DOHH2 (cell line): ENCODE measurements around the gene PRSS56.

Experiments used
- H3F3A ChIP-seq: fragments of 200-600 bp; sonication (generic), shearing (Covaris generic); 2 replicates; pipeline ENCODE4 v1.6.0; 2016; ENCODE audit warnings: antibody characterized with exemption, mild to moderate bottlenecking; ENCODE audit not compliant: control insufficient read depth, insufficient read depth
- H3K27ac ChIP-seq: fragments of 200-600 bp; sonication (generic); 2 replicates; pipeline ENCODE4 v1.5.1; 2014; ENCODE audit warnings: low read depth, mild to moderate bottlenecking, low read length, moderate library complexity
- H3K27me3 ChIP-seq: fragments of 200-600 bp; sonication (generic); 2 replicates; pipeline ENCODE4 v1.6.1; 2014; ENCODE audit warnings: mild to moderate bottlenecking, low read length, mixed read lengths; ENCODE audit not compliant: control insufficient read depth
- H3K36me3 ChIP-seq: fragments of 200-600 bp; sonication (generic); 2 replicates; pipeline ENCODE4 v1.6.1; 2014; ENCODE audit warnings: mild to moderate bottlenecking, low read length, moderate library complexity, mixed read lengths; ENCODE audit not compliant: control insufficient read depth
- H3K4me1 ChIP-seq: fragments of 200-600 bp; sonication (generic); 2 replicates; pipeline ENCODE4 v1.6.1; 2014; ENCODE audit warnings: mild to moderate bottlenecking, low read length, mixed read lengths; ENCODE audit not compliant: control insufficient read depth
- H3K4me2 ChIP-seq: fragments of 200-600 bp; sonication (generic); 2 replicates; pipeline ENCODE4 v1.6.0; 2014; ENCODE audit warnings: mild to moderate bottlenecking, low read length, moderate library complexity
- H3K4me3 ChIP-seq: fragments of 200-600 bp; sonication (generic); 2 replicates; pipeline ENCODE4 v1.5.1; 2014; ENCODE audit warnings: mild to moderate bottlenecking, low read length, mixed read lengths
- H3K79me2 ChIP-seq: fragments of 200-600 bp; sonication (generic); 2 replicates; pipeline ENCODE4 v1.6.1; 2014; ENCODE audit warnings: mild to moderate bottlenecking, low read length, mixed read lengths; ENCODE audit not compliant: control insufficient read depth
- H3K9me2 ChIP-seq: fragments of 200-600 bp; sonication (generic); replicated peaks from 2 replicates; pipeline ENCODE4 v1.6.1; 2014; ENCODE audit warnings: mild to moderate bottlenecking, low read length, mixed read lengths; ENCODE audit not compliant: control insufficient read depth
- H3K9me3 ChIP-seq: fragments of 200-600 bp; sonication (generic); 2 replicates; pipeline ENCODE4 v1.6.1; 2014; ENCODE audit warnings: antibody characterized with exemption, low read length, mixed read lengths; ENCODE audit not compliant: control insufficient read depth, insufficient read depth
- H4K20me1 ChIP-seq: fragments of 200-600 bp; sonication (generic); 2 replicates; pipeline ENCODE4 v1.6.0; 2014; ENCODE audit warnings: low read depth, mild to moderate bottlenecking, antibody characterized with exemption, low read length, moderate library complexity; ENCODE audit not compliant: control insufficient read depth, insufficient read depth
- EZH2phosphoT487 ChIP-seq: fragments of 200-600 bp; sonication (generic); IDR thresholded peaks from 2 replicates; pipeline ENCODE4 v1.6.1; 2017; ENCODE audit warnings: borderline replicate concordance, mild to moderate bottlenecking, antibody characterized with exemption, low read length, moderate library complexity, mixed read lengths
- TF ChIP-seq, protein P1 (sequence below): fragments of 200-600 bp; sonication (generic); IDR thresholded peaks from one replicate; pipeline ENCODE4 v1.5.1; 2014; ENCODE audit warnings: antibody characterized with exemption, mild to moderate bottlenecking, low read depth, low read length; ENCODE audit not compliant: poor library complexity, severe bottlenecking

PRSS56 gene

DNA sequence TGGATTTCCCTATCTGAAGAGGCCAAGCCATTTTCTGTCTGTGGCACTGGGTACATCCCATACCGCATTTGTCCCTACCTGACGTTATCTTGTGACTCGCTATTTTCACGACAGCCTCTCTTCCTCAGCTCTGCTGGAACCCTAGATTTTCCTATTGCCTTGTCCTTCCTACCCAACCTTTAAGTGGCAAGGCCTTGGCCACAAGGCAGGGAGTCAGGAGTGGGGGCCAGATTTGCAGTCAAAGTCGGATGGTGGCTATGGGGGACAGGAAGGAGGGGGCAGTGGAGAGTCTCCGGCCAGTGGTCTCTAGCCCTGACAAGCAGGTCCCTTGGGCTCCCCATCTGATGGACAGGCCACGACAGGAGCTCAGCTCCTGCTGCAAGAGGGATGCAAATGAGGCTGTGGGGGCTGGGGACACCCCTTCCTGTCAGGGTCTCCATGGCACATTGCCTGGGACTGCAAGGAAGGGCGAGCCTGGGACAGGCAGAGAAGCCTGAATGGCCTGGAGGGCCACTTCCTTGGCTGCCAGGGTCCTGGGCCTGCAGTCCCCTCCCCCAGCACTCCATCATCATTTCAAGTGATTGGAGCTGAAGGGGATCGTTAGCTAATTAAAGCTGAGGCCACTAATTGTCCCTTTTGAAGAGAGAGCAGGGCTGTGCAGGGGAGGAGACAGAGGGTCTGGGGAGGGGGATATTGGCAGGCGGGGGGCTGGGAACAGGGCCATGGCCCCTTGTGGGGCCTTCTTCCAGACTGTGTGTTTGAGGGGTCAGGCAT, 26.3 kb upstream of the PRSS56 start:
- no peaks in the 10 kb centered on the region for H4K20me1 ChIP-seq
- no peaks in the 10 kb centered on the region for H3K27me3 ChIP-seq
- H3K79me2 ChIP-seq = no peaks in the 10 kb centered on the region
- no peaks in the 10 kb centered on the region for H3K9me3 ChIP-seq
- H3K27ac ChIP-seq = no peak overlapping the region
- no peak for TF ChIP-seq EZH2phosphoT487
- TF ChIP-seq, protein P1, sequence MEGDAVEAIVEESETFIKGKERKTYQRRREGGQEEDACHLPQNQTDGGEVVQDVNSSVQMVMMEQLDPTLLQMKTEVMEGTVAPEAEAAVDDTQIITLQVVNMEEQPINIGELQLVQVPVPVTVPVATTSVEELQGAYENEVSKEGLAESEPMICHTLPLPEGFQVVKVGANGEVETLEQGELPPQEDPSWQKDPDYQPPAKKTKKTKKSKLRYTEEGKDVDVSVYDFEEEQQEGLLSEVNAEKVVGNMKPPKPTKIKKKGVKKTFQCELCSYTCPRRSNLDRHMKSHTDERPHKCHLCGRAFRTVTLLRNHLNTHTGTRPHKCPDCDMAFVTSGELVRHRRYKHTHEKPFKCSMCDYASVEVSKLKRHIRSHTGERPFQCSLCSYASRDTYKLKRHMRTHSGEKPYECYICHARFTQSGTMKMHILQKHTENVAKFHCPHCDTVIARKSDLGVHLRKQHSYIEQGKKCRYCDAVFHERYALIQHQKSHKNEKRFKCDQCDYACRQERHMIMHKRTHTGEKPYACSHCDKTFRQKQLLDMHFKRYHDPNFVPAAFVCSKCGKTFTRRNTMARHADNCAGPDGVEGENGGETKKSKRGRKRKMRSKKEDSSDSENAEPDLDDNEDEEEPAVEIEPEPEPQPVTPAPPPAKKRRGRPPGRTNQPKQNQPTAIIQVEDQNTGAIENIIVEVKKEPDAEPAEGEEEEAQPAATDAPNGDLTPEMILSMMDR = no peak
- no peaks in the 10 kb centered on the region for H3K9me2 ChIP-seq
- peaks cover 6% of the 10 kb centered on the region for H3K4me1 ChIP-seq
- no peak overlapping the region; the same call in 1 of the 2 replicates for H3K4me2 ChIP-seq
- H3K4me3 ChIP-seq = no peak overlapping the region
- no peaks in the 10 kb centered on the region for H3K36me3 ChIP-seq
- H3F3A ChIP-seq = no peaks in the 10 kb centered on the region

DNA sequence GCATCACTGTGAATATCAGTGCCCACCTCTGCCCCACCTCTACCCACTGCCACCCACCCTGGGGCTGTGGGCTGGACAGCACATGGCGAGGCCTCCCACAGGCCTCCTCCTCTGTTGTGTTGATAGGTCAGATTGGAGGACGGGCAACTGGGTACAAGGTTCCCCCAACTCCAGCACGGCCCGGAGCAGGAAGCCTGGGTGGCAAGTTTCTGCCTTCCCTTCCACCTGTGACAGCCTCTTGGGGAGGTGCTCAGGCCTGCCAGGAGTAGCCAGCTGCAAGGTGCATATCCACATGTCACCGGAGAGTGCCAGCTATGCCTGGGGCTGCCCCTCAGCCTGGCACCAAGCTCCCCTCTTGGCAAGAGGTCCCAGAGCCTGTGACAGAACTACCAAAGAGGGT, 25.6 kb upstream of the PRSS56 start:
- no peaks in the 10 kb centered on the region for H3K79me2 ChIP-seq
- H3K36me3 ChIP-seq = no peaks in the 10 kb centered on the region
- no peaks in the 10 kb centered on the region for H4K20me1 ChIP-seq
- H3K27me3 ChIP-seq = no peaks in the 10 kb centered on the region
- H3K9me3 ChIP-seq = no peaks in the 10 kb centered on the region
- TF ChIP-seq, protein P1 = no peak
- TF ChIP-seq EZH2phosphoT487 = no peak
- no peak overlapping the region for H3K27ac ChIP-seq
- H3K9me2 ChIP-seq = no peaks in the 10 kb centered on the region
- peaks cover 6% of the 10 kb centered on the region for H3K4me1 ChIP-seq
- no peak overlapping the region for H3K4me3 ChIP-seq
- no peaks in the 10 kb centered on the region for H3F3A ChIP-seq
- H3K4me2 ChIP-seq = no peak overlapping the region

DNA sequence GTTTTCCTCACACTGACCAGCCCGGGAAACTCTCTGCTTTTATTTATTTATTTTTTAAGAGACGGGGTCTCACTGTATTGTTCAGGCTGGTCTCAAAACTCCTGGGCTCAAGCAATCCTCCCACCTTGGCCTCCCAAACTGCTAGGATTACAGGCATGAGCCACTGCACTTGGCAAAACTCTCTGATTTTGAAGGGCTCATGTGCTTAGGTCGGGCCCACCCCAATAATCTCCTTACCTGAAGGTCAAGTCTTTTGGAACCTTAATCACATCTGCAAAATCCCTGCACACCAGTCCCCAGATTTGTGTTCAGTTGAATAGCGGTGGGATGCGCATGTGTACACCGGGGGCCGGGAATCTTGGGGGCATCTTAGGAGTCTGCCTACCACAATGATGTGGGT, 24.9 kb upstream of the PRSS56 start:
- no peaks in the 10 kb centered on the region for H3K36me3 ChIP-seq
- no peaks in the 10 kb centered on the region for H3K27me3 ChIP-seq
- H3K27ac ChIP-seq = no peak overlapping the region
- peaks cover 6% of the 10 kb centered on the region for H3K4me1 ChIP-seq
- no peaks in the 10 kb centered on the region for H3K79me2 ChIP-seq
- H4K20me1 ChIP-seq = no peaks in the 10 kb centered on the region
- H3K9me3 ChIP-seq = no peaks in the 10 kb centered on the region
- no peaks in the 10 kb centered on the region for H3F3A ChIP-seq
- H3K4me2 ChIP-seq = no peak overlapping the region
- no peaks in the 10 kb centered on the region for H3K9me2 ChIP-seq
- H3K4me3 ChIP-seq = no peak overlapping the region
- no peak for TF ChIP-seq EZH2phosphoT487
- TF ChIP-seq, protein P1 = no peak
